IMR-90 (cell line): ENCODE results near the gene ZNF512B. TPM values are rescaled to one million over a fixed set of nuclear protein-coding genes. Genes with fewer than 3 reads are reported as not detected.

Experiments used
- ATAC-seq: fragments of 200-7000 bp; cut with Tn5 transposase; 2 replicates; pipeline ENCODE4 v1.9.1; 2020; ENCODE audit warnings: low read depth, mild to moderate bottlenecking, moderate library complexity
- BruUV-seq: library from RNA; stranded (reverse); fragments of 400-500 nt; replicated peaks from 2 replicates; lab custom pipeline; 2021; lab: Mats Ljungman, UMichigan
- CTCF ChIA-PET: fragments of 300-600 bp; formaldehyde crosslinking; extraction: SDS; loops from one replicate; lab custom pipeline; 2021; ENCODE audit warnings: antibody characterized with exemption; lab: Yijun Ruan, JAX
- POLR2A ChIA-PET: fragments of 300-600 bp; sonication (Branson Sonifier 250); formaldehyde crosslinking; loops from one replicate; lab custom pipeline; 2022; ENCODE audit warnings: antibody characterized with exemption; ENCODE audit not compliant: unreplicated experiment; lab: Charles Lee
- DNase-seq: peaks from one replicate; pipeline ENCODE4 v3.0.0; 2013
- H2AFZ ChIP-seq: replicated peaks from 2 replicates; pipeline ENCODE3; 2013; ENCODE audit warnings: low read length, mild to moderate bottlenecking; ENCODE audit not compliant: poor library complexity
- H2AK5ac ChIP-seq: 2 replicates; pipeline ENCODE4 v1.6.1; 2013; ENCODE audit warnings: low read depth, low read length, inconsistent platforms
- H2AK9ac ChIP-seq: replicated peaks from 2 replicates; pipeline ENCODE3; 2013; ENCODE audit warnings: mild to moderate bottlenecking, low read depth, low read length, moderate library complexity; ENCODE audit not compliant: poor library complexity
- H2BK120ac ChIP-seq: 2 replicates; pipeline ENCODE4 v1.6.1; 2013; ENCODE audit warnings: low read depth, low read length, inconsistent platforms
- H2BK15ac ChIP-seq: 3 replicates; pipeline ENCODE4 v1.6.1; 2013; ENCODE audit warnings: low read depth, low read length, inconsistent platforms
- H2BK20ac ChIP-seq: 2 replicates; pipeline ENCODE4 v1.6.1; 2013; ENCODE audit warnings: low read depth, mild to moderate bottlenecking, inconsistent platforms, low read length, moderate library complexity
- H2BK5ac ChIP-seq: 2 replicates; pipeline ENCODE4 v1.6.1; 2013; ENCODE audit warnings: mild to moderate bottlenecking, low read depth, low read length, inconsistent platforms; ENCODE audit not compliant: poor library complexity, severe bottlenecking
- H3K14ac ChIP-seq: replicated peaks from 2 replicates; pipeline ENCODE4 v1.6.1; 2013; ENCODE audit warnings: low read depth, low read length, inconsistent platforms
- H3K18ac ChIP-seq: 2 replicates; pipeline ENCODE4 v1.6.1; 2013; ENCODE audit warnings: low read depth, low read length, control low read depth
- H3K23ac ChIP-seq: 2 replicates; pipeline ENCODE4 v1.6.1; 2013; ENCODE audit warnings: low read depth, low read length, inconsistent platforms
- H3K27ac ChIP-seq: 2 replicates; pipeline ENCODE4 v1.5.1; 2013; ENCODE audit warnings: mild to moderate bottlenecking, control low read depth, low read length; ENCODE audit not compliant: insufficient read depth
- H3K27me3 ChIP-seq: 2 replicates; pipeline ENCODE4 v1.6.1; 2013; ENCODE audit warnings: low read length; ENCODE audit not compliant: control insufficient read depth, insufficient read depth
- H3K36me3 ChIP-seq: 2 replicates; pipeline ENCODE4 v1.6.1; 2013; ENCODE audit warnings: low read length, mixed read lengths; ENCODE audit not compliant: control insufficient read depth, insufficient read depth
- H3K4ac ChIP-seq: 2 replicates; pipeline ENCODE4 v1.6.1; 2013; ENCODE audit warnings: low read depth, low read length, inconsistent platforms
- H3K4me1 ChIP-seq: 2 replicates; pipeline ENCODE4 v1.6.1; 2013; ENCODE audit warnings: low read length, mixed read lengths; ENCODE audit not compliant: control insufficient read depth, insufficient read depth
- H3K4me2 ChIP-seq: 2 replicates; pipeline ENCODE4 v1.6.1; 2013; ENCODE audit warnings: low read depth, mild to moderate bottlenecking, control low read depth, low read length, moderate library complexity
- H3K4me3 ChIP-seq: 2 replicates; pipeline ENCODE4 v1.5.1; 2013; ENCODE audit warnings: low read depth, mild to moderate bottlenecking, control low read depth, low read length, moderate library complexity; ENCODE audit not compliant: insufficient read depth
- H3K56ac ChIP-seq: 2 replicates; pipeline ENCODE4 v1.6.1; 2013; ENCODE audit warnings: low read length, inconsistent platforms; ENCODE audit not compliant: insufficient read depth; ENCODE audit errors: extremely low read depth
- H3K79me1 ChIP-seq, 2 experiments: 2 replicates each; pipeline ENCODE4 v1.6.1; 2013; ENCODE audit warnings: low read length in 2 of 2, inconsistent platforms in 1 of 2, low read depth in 1 of 2
- H3K9ac ChIP-seq: 2 replicates; pipeline ENCODE4 v1.6.1; 2013; ENCODE audit warnings: low read depth, low read length, control low read depth
- H3K9me1 ChIP-seq: 2 replicates; pipeline ENCODE4 v1.6.1; 2013; ENCODE audit warnings: low read length, inconsistent platforms; ENCODE audit not compliant: insufficient read depth
- H3K9me3 ChIP-seq: 2 replicates; pipeline ENCODE4 v1.6.1; 2013; ENCODE audit warnings: low read length; ENCODE audit not compliant: control insufficient read depth, insufficient read depth
- H4K20me1 ChIP-seq: 2 replicates; pipeline ENCODE4 v1.6.1; 2013; ENCODE audit warnings: low read length, inconsistent platforms; ENCODE audit not compliant: insufficient read depth
- H4K5ac ChIP-seq: 2 replicates; pipeline ENCODE4 v1.6.1; 2013; ENCODE audit warnings: mild to moderate bottlenecking, low read depth, low read length, control low read depth
- H4K8ac ChIP-seq, 2 experiments: 2 replicates each; pipeline ENCODE4 v1.6.1; 2013; ENCODE audit warnings: low read depth in 2 of 2, low read length in 2 of 2, control low read depth in 1 of 2, inconsistent platforms in 1 of 2
- H4K91ac ChIP-seq: 2 replicates; pipeline ENCODE4 v1.6.1; 2013; ENCODE audit warnings: low read depth, low read length, inconsistent platforms; ENCODE audit not compliant: insufficient read depth
- BHLHE40 ChIP-seq: fragments of 150-350 bp; IDR thresholded peaks from 2 replicates; pipeline ENCODE4 v1.6.1; 2016; ENCODE audit warnings: mild to moderate bottlenecking, low read depth, low read length
- CEBPB ChIP-seq: IDR thresholded peaks from 2 replicates; pipeline ENCODE4 v1.6.1; 2012; ENCODE audit warnings: low read depth, low read length, improper control_type of control experiment
- CHD1 ChIP-seq: IDR thresholded peaks from 2 replicates; pipeline ENCODE4 v1.6.1; 2012; ENCODE audit warnings: low read depth, low read length, improper control_type of control experiment
- CTCF ChIP-seq: conservative IDR thresholded peaks from 2 replicates; pipeline ENCODE4 v1.5.1; 2012; ENCODE audit warnings: mild to moderate bottlenecking, low read depth, low read length, improper control_type of control experiment
- ELK1 ChIP-seq: fragments of 150-350 bp; IDR thresholded peaks from 2 replicates; pipeline ENCODE4 v1.6.1; 2016; ENCODE audit warnings: low read depth, mild to moderate bottlenecking, low read length, moderate library complexity, borderline replicate concordance
- FOS ChIP-seq: fragments of 150-350 bp; IDR thresholded peaks from 2 replicates; pipeline ENCODE4 v1.6.1; 2016; ENCODE audit warnings: low read depth, low read length
- MAFK ChIP-seq: IDR thresholded peaks from 2 replicates; pipeline ENCODE4 v1.6.1; 2012; ENCODE audit warnings: low read depth, low read length, improper control_type of control experiment
- MAZ ChIP-seq: IDR thresholded peaks from 2 replicates; pipeline ENCODE4 v1.6.1; 2012; ENCODE audit warnings: low read depth, mild to moderate bottlenecking, low read length, improper control_type of control experiment, moderate library complexity, borderline replicate concordance
- MXI1 ChIP-seq: IDR thresholded peaks from 2 replicates; pipeline ENCODE4 v1.6.1; 2012; ENCODE audit warnings: low read depth, mild to moderate bottlenecking, low read length, moderate library complexity, borderline replicate concordance
- NFE2L2 ChIP-seq: fragments of 150-350 bp; IDR thresholded peaks from 2 replicates; pipeline ENCODE4 v1.6.1; 2016; ENCODE audit warnings: low read depth, mild to moderate bottlenecking, low read length
- RAD21 ChIP-seq: IDR thresholded peaks from 2 replicates; pipeline ENCODE4 v1.6.1; 2012; ENCODE audit warnings: low read length, improper control_type of control experiment
- RCOR1 ChIP-seq: IDR thresholded peaks from 2 replicates; pipeline ENCODE4 v1.6.1; 2012; ENCODE audit warnings: mild to moderate bottlenecking, low read length, improper control_type of control experiment; ENCODE audit not compliant: insufficient replicate concordance
- RFX5 ChIP-seq: IDR thresholded peaks from 2 replicates; pipeline ENCODE4 v1.8.0; 2012; ENCODE audit warnings: low read depth, mild to moderate bottlenecking, low read length, moderate library complexity
- SMC3 ChIP-seq: fragments of 150-350 bp; IDR thresholded peaks from 2 replicates; pipeline ENCODE4 v1.6.1; 2016; ENCODE audit warnings: low read depth, mild to moderate bottlenecking, antibody characterized with exemption, low read length, moderate library complexity
- USF2 ChIP-seq: fragments of 150-350 bp; IDR thresholded peaks from 2 replicates; pipeline ENCODE4 v1.6.1; 2017; ENCODE audit warnings: mild to moderate bottlenecking, antibody characterized with exemption, low read length, low read depth
- WGBS, 2 experiments: methylation state at CpG; one replicate each; pipeline versions ENCODE4 v1.1.5 to v1.1.7; 2013; ENCODE audit warnings: missing lambda C conversion rate in 2 of 2; ENCODE audit not compliant: insufficient read length in 1 of 2; ENCODE audit errors: extremely low coverage in 2 of 2; 5-methylcytosine and 5-hydroxymethylcytosine counted together
- dilution Hi-C: fragments of 300-500 bp; cut with HindIII; formaldehyde crosslinking; loops from one replicate; pipeline ENCODE4 v1.14.3; 2018; ENCODE audit warnings: low sequenced_read_pairs; ENCODE audit not compliant: unreplicated experiment
- in situ Hi-C: fragments of 300-500 bp; cut with MboI; formaldehyde crosslinking; loops from 3 replicates; pipeline ENCODE4 v1.14.3; 2019; ENCODE audit warnings: low sequenced_read_pairs, inconsistent platforms, mixed read lengths
- intact Hi-C: fragments of 100-400 bp; cut with micrococcal nuclease; formaldehyde crosslinking; loops from 2 replicates; pipeline ENCODE4 v1.10.0; 2022
- polyA plus RNA-seq, 3 experiments: library from polyadenylated mRNA; depleted of rRNA; stranded (reverse); fragments of >200 nt; gene quantifications; 2 replicates each; pipeline ENCODE4 v1.2.3, GENCODE V29; 2012; ENCODE audit warnings: low replicate concordance in 1 of 3
- total RNA-seq: library from RNA; depleted of rRNA; stranded (reverse); fragments of >200 nt; gene quantifications from 2 replicates; pipeline ENCODE4 v1.2.3, GENCODE V29; 2012

Gene ZNF512B
- total and polyA plus RNA-seq, 2 of the 4 experiments (the other 2 are of a cell fraction), result 6.5 to 15.6 TPM

DNA sequence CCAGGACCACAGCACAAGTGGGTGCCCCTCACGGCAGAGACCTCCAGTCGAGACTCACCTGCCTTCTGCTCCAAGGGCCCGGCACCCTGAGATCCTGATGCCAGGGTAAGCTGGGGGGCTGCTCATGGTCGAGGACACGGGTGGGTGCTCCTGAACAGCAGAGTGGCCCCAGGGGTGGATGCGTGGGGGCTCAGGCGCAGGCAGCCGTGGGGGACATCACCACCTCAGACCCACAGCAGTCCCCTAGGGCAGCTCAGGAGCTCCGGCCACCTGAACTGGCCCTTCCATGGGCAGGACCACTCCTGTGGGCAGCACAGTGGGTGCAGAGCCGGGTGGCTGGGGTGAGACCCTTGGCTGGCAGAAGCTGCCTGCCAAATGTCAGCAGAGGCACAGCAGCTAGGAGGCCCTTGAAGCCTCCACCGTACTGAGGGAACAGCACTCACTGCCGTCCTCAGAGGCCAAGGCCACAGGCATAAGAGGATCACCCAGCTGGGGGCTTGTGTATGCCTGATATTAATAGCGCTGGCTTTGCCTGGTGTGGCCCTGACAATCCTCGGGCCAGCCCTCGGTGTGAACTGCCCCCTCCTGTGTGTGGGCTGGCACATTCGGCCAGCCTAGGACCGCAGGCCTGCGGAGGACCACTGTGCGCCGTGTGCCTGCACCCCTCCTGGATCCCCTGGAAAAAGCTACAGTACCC is 18.9 kb downstream of the ZNF512B start:
- POLR2A ChIA-PET, result no interaction called here
- Histone ChIP-seq H3K27me3 (no peaks in the 10 kb centered on the region), H3K9ac (no peak overlapping the region), H2BK15ac (no peak overlapping the region), H3K27ac (no peak overlapping the region), H3K4me1 (peaks cover 42% of the 10 kb centered on the region), H3K14ac (no peak overlapping the region), H3K4me3 (no peak overlapping the region), H4K8ac (no peak overlapping the region), H3K79me1 (peaks cover 14 to 82% of the 10 kb centered on the region in 2 experiments; a peak in 3 of 4 replicates), H3K36me3 (peaks cover 5% of the 10 kb centered on the region; the same call in 1 of the 2 replicates), H4K5ac (no peak overlapping the region), H3K4me2 (no peak overlapping the region; the same call in 1 of the 2 replicates), H3K23ac (no peak overlapping the region), H3K56ac (no peak overlapping the region), H4K20me1 (peaks cover 86% of the 10 kb centered on the region), H2BK120ac (no peak overlapping the region), H2AFZ (no peak overlapping the region), H2BK5ac (no peak overlapping the region), H3K4ac (no peak overlapping the region), H3K9me3 (no peaks in the 10 kb centered on the region), H2AK5ac (0 out of 2 replicates have a peak overlapping the region, but pooled peaks have one; percentile 8), H2BK20ac (no peak overlapping the region), H4K91ac (no peak overlapping the region), H3K18ac (no peak overlapping the region), H2AK9ac (no peak overlapping the region), H3K9me1 (peaks cover 34% of the 10 kb centered on the region)
- DNase-seq (no peak), ATAC-seq (no peak)
- in situ Hi-C loops, result no loop called here
- TF ChIP-seq USF2 (no peak), CHD1 (no peak), MXI1 (no peak), RAD21 (no peak), NFE2L2 (no peak), SMC3 (no peak), FOS (no peak), MAZ (no peak), MAFK (no peak), ELK1 (no peak), RCOR1 (no peak), CTCF (no peak), BHLHE40 (no peak), CEBPB (no peak), RFX5 (no peak)
- WGBS, 2 experiments, result 66% methylated on average over 8 of the region's 20 CpGs; no CpG with 5 or more reads in 1 of the 2 experiments
- CTCF ChIA-PET, result no interaction called here
- dilution Hi-C loops, result no loop called here
- BruUV-seq, result no TSS peak
- intact Hi-C loops, result no loop called here
